ENCODE results near the gene CLTA. TPM values are rescaled to one million over a fixed set of nuclear protein-coding genes. Genes with fewer than 3 reads are reported as not detected.

CLTA gene, protein sequence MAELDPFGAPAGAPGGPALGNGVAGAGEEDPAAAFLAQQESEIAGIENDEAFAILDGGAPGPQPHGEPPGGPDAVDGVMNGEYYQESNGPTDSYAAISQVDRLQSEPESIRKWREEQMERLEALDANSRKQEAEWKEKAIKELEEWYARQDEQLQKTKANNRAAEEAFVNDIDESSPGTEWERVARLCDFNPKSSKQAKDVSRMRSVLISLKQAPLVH
- total RNA-seq (2014; rRNA removed; shearing (Covaris generic)), result 275 and 288 TPM in 2 replicates

DNA sequence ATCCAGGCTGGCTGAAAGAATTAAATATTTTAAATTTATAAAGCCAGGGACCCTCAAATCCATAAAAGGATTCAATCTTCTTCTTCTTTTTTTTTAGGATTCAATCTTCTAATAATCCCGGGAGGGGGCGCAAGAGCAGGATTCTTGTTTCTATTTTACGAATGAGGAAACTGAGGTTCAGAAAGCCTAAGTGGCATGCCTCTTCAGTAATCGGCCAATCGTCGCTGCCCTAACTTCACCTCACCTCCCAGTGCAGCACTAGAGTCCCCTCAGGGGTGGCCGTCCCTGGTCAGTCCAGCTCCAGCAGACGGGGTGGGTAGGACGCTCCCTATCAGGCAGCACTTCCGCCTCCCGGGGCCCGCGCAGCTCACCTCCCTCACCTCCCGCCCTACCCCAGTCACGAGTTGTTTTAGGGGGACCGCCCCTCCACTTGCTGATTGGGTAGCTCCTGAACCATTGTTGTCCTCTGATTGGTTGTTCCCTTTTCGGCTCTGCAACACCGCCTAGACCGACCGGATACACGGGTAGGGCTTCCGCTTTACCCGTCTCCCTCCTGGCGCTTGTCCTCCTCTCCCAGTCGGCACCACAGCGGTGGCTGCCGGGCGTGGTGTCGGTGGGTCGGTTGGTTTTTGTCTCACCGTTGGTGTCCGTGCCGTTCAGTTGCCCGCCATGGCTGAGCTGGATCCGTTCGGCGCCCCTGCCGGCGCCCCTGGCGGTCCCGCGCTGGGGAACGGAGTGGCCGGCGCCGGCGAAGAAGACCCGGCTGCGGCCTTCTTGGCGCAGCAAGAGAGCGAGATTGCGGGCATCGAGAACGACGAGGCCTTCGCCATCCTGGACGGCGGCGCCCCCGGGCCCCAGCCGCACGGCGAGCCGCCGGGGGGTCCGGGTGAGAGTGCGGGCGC, at the start of gene CLTA:
Gene CLTA (plus strand): TSS at position 534 of the 902 bp plus-strand sequence. CDS start 136 bp downstream, at position 670.
- DNase-seq (ENCODE audit: low read depth), result peak; percentile 99

DNA sequence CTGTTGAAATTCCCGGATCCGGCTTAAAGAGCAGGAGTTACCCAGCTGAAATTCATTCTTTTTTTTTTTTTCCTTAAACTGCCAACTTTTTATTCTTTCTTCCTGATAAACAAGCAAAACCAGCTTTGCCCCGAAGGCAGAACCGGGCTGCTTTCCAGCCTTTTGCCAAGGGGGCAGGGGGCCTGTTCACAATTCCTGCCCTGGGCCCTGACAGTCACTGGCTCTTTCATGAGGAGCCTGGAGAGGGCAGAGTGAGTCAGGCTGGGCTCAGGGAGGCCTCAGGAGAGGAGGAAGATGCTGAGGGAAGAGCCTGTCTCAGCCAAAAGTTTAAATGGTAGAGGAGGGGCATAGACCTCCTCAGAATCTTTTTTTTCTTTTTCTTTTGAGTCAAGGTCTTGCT, 49.4 kb upstream of the CLTA start:
- peak; percentile 43 for DNase-seq (ENCODE audit: low read depth)

GRCh38 chr9:36141761-36142160, 49.0 kb upstream of the CLTA start:
- DNase-seq (ENCODE audit: low read depth), result no peak

DNA sequence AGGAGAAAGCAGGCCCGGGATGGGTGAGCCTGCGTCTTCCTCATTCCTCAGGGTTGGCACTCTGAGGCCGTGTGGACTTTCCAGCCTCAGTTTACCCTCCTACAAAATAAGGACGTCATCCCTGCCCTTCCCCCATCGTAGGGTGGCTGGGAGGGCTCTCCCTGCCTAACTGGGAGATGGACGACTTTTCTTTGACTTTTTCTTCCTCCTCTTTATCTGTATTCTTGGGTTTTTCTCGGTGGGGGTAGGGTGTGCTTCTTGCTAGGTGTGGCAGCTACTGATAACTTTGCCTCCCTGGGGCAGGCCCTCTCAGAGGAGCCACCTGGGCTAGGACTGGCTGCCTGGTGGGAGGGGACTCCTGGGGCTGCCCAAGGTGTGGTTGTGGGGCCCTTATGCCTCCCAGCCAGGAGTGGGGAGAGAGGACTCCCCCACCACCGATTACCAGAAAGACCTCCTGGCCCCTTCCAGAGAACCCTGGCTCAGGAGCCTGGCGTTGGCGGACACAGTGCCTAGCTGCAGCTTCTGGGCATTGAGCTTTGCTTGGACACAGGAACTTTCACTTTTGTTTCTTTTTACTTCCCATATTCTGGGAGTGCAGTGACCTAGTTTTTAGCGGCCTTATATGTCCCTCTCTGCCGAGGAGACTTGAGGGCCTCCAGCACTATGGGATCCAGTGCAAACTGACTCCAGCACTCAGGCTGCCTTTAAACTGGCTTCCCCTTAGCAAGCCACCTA, 48.0 kb upstream of the CLTA start:
- DNase-seq (ENCODE audit: low read depth), result peak; percentile 16

GRCh38 chr9:36143245-36143641, 47.5 kb upstream of the CLTA start:
- no peak for DNase-seq (ENCODE audit: low read depth)

GRCh38 chr9:36144309-36145232, 46.1 kb upstream of the CLTA start:
- DNase-seq (ENCODE audit: low read depth), result no peak

- no peak for DNase-seq (ENCODE audit: low read depth)
Measured at GRCh38 chr9:36145970-36146369, 44.8 kb upstream of the CLTA start.

GRCh38 chr9:36146651-36147050, 44.1 kb upstream of the CLTA start:
- DNase-seq (ENCODE audit: low read depth), result no peak

DNA sequence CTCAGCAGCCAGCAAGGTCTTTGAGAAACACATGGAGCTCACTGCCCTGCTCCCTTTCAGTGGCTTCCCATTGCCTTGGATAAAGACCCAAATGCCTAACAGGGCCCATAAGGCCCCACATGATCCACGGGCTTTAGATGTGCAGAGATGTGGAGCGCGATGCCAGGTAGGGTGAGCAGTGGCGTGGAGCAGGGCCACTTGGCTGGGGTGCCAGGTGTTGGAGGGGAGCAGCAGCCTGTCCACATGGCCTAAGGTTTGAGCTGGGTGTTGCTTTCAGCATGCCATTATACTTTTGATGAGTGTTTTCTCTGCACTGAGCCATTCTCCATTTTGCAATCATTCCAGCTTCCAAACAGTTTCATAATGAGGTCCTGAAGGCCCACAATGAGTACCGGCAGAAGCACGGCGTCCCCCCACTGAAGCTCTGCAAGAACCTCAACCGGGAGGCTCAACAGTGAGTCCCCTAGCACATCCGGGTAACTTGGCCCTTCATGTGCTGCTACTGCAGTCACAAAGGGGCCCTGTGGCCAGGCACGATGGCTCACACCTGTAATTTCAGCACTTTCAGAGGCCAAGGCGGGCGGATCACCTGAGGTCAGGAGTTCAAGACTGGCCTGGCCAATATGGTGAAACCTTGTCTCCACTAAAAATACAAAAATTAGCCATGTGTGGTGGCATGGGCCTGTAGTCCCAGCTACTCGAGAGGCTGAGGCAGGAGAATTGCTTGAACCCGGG, 43.1 kb upstream of the CLTA start:
- no peak for DNase-seq (ENCODE audit: low read depth)

- peak; percentile 98 for DNase-seq (ENCODE audit: low read depth)
Measured at GRCh38 chr9:36148311-36149051, 42.2 kb upstream of the CLTA start.

GRCh38 chr9:36149197-36149596, 41.5 kb upstream of the CLTA start:
- peak; percentile 83 for DNase-seq (ENCODE audit: low read depth)

DNA sequence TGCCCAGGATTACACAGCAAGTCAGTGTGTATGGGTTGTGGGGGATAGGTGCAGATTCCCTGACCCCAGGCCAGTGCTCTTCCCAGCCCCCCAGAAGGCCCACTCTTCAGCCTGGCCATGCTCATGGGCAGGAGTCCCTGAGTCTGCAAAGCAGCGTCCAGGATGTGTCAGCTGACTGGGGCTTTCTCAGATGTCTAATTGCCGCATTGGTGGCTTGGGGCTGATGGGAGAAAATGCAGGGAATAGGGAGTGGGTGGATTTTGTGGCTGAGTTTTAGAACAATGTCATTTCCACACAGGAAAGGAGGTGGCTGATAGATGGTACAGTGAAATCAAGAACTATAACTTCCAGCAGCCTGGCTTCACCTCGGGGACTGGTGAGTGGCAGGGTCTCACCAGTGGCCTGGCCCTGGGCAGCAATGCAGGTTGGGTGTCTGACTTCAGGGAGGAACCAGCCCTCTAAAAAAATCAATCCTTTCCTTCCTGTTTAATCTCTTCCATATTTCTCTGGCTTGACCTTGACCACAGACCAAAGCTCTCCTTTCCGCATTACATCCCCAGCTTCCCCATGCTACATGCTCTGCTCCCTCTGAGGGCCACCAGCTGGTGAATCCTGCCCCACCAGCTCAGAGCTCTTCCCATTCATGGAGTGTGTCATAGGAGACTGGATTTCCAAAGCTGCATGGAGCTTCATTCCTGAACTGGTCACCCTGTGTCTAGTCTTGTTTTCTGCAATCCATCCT, 40.0 kb upstream of the CLTA start:
- peak; percentile 35 for DNase-seq (ENCODE audit: low read depth)

DNA sequence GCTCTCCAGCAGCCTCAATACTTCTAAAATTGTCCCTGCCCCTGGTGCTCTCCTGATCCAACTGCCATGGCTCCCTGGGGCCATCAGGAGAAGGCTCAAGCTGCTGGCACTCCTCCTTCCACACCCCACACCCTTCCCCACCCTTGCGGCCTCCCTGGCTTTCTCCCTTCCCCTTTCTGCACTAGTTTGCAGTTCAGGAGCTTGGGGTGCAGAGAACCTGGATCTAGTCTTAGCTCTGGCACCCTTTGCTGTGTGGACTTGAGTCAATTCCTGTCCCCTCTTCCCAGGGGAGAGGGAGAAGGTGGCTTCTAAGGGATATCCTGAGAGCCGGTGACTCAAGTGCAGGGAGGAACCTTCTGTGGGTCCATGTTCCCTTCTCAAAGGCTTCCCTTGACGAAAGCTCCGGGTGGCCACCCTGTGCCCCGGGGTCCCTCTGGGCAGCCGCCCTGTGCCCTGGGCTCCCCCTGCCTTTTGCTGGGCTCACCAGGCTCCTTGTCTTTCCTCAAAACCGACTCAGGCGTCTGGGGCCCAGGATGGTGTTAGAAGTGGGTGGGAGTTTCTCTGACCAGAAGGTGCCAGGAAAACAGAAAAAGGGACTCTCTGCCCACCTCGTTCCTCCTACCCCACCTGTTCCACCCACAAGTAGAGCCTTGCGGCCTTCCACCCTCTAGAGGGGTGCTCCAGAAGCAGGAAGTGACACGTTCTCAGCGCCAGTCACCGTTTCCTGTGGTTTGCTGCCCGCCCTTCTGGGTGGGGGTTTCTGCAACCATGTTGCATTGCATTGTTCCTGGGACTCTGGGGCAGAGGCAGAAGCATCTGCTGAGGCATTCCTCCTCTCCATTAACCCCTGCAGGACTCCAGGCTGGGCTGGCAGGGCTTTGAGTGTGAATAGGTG, 39.2 kb upstream of the CLTA start:
- peak; percentile 68 for DNase-seq (ENCODE audit: low read depth)

GRCh38 chr9:36152741-36153438, 37.8 kb upstream of the CLTA start:
- DNase-seq (ENCODE audit: low read depth), result no peak

DNA sequence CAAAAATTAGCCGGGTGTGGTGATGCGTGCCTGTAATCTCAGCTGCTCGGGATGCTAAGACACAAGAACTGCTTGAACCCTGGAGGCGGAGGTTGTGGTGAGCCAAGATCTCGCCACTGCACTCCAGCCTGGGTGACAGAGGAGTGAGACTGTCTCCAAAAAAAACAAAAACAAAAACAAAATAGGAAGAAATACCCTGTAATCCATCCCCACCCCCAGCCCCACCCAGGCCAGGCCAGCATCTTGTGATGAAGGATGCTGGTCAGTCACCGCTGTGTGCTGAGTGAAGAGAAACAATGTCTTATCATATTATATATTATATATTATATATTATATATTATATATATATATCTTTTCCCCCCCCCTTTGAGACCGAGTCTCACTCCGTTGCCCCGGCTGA, 37.0 kb upstream of the CLTA start:
- no peak for DNase-seq (ENCODE audit: low read depth)

DNA sequence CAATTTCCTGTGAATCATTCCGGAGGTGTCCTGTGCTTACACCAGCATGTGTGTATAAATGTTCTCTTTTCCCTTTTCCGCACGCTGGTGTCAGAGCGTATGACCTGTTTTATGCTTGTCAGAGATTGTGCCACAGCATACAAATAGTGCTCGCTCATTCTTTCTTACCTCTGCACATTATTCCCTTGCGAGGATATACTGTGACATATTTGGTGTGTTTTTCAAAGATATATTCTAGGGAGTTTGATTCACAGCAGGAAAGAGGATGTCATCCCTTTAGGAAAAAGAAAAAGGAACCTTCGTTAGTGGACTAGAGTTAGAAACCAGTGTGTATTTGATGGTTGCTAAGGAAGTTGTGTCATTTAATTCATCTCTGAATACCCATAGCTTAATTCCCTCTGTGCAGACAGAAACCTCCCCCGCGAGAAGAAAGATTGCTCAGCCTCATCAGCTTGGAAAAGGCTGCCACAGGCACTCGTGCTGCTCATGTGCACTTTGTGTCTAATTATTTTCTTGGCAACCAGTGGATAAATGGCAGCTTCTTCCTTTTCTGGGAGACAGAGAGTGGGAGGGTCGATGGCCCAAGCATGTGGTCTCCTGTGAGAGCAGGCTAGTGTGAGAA, 36.3 kb upstream of the CLTA start:
- DNase-seq (ENCODE audit: low read depth), result peak; percentile 78

DNA sequence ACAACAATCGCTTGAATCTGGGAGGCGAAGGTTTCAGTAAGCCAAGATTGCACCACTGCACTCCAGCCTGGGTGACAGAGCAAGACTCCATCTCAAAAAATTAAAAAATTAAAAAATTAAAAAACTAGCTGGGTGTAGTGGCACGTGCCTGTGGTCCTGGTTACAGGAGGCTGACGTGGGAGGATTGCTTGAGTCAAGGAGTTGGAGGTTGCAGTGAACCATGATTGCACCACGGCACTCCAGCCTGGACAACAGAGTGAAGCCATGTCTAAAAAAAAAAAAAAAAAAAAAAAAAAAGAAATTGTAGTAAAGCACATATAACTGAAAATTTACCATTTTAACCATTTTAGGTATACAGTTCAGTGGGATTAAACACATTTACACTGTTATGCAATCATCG, 34.6 kb upstream of the CLTA start:
- no peak for DNase-seq (ENCODE audit: low read depth)
